Raji (cell line): ENCODE measurements around the gene APOD.

Experiments used
- POLR2A ChIP-seq: IDR thresholded peaks from 2 replicates; pipeline ENCODE4 v1.6.1; 2011; ENCODE audit warnings: low read depth, low read length, control low read depth; ENCODE audit not compliant: insufficient read depth

APOD gene

GRCh38 chr3:195579281-195579680 is 4.5 kb downstream of the APOD start:
- TF ChIP-seq POLR2A = no peak

DNA sequence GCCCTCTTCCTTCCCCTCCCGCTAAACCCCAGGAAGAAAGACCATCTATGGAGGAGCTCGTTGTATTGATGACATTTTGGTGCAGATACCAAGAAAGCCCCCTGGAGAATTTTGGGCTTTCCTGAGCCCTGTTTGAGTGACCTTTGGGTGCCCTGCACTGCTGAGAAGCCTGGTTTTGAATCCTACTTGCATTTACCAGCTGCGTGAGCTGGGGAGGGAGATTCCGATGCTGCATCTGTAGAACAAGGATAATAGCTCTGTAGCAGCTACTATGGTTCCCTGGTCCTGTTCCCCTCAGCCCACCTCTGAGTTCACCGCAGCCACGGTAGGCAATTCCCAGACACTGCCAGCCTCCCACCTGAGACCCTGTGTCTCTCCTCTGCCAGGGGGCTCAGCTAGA is 5.2 kb downstream of the APOD start:
- TF ChIP-seq POLR2A = no peak

GRCh38 chr3:195577645-195578177 is 6.0 kb downstream of the APOD start:
- no peak for TF ChIP-seq POLR2A

DNA sequence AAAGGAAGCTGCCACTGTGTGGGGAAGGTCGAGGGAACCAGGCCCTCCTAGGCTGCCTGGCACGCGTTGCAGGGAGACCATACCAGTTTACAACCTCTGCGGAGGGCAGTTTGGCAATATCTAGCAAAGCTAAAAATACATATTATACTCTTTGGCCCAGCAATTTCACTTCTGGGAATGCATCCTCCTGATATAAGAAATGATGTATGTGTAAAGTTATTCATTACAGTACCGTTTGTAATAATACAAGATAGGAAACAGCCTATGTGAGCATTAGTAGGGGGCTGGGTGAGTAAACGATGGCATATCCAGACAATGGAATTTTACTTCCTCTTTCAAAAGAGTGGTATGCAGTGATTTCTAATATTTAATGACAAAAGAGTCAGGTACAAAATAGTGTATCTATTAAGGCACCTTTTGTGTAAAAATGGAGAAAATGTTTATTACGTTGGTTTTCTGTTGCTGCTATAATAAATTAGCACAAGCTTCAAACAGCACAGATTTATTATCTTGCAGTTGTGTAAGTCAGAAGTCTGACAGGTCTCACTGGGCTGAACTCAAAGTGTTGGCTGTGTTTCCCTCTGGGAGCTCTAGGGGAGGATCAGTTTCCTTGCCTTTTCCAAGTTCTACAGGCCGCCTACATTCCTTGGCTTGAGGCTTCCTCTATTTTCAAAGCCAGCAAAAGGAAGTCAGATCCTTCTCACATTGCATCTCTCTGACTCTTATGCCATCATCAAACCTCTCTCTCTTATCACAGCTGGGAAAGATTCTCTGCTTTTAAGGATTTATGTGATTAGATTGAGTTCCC is 9.0 kb downstream of the APOD start:
- no peak for TF ChIP-seq POLR2A

DNA sequence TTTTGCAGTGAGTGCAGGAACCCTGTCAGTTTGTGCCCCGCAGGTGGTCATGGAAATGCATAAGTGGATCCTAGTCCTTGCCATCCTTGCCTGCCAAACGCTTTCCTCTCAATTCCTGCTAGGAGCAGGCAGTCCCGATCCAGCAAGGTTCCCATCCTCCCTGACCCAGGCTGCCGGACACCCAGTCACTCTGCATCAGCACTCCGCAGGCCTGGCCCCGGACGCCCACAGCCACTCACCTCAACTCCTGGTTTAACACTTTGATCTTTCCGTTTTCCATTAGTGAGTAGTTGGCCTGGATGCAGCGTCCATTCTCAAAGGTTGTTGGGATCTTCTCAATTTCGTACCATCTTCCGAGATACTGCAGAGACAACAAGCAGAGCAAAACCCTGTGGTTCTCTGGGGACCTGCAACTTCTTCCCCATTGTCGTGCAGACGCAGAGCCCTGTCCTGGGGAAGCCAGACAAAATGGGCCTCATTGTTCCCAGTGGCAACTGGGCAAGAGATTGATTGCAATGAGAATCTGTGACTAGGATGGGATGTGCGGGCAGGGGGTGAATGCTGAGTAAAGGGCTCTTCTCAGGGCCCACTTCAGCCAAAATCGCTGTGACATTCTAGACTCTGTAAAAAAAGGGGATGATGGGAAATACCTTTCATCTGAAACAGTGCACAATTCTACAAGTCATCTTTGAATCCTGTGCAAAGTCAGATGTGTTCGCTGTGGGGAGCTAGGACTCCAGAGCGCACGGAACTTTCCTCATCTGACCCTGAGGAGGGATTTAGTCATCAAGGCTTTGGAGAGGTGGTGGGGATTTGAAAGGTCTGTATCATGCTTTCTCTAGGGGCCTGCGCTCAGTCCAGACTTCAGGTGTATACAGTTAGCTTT is 9.9 kb downstream of the APOD start:
- TF ChIP-seq POLR2A = no peak

GRCh38 chr3:195571361-195571760 is 12.4 kb downstream of the APOD start:
- no peak for TF ChIP-seq POLR2A

DNA sequence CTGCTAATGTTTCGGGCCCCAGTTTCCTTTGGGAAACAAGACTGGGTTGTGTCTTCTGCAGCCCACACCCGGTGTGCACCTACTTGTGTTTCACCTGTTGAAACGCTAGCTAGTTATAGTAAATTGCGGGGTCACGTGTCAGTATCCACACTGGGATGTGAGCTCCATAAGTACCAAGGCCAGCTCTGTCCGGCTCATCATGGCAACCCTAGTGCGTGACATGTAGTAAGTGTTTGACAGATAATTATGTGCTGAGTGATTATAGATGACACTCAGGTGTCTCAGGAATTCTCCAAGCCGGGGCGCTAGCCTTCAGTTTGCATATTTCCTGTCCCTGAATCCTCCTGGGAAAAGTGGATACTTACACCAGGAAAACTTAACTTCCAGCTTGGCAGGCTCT is 12.8 kb downstream of the APOD start:
- TF ChIP-seq POLR2A = no peak

DNA sequence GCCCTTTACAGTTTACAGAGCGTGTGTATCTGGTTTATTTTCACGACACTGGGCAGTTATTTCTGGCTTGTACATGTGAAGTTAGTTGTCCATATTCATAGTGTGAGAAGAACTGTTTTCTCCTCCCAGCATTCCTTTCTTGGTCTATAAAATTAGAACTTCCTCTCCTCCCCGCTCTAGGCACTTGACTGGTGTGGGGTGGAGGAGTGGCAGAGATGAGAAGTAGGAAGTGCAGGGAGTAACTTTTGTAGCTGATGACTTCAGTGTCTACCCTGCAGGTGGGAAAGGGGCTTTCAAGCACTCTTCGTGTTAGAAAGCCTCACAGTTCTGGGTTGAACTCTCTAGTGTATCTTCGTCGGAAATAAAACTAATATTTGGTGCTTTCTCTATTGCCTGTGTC is 13.4 kb downstream of the APOD start:
- TF ChIP-seq POLR2A = no peak

DNA sequence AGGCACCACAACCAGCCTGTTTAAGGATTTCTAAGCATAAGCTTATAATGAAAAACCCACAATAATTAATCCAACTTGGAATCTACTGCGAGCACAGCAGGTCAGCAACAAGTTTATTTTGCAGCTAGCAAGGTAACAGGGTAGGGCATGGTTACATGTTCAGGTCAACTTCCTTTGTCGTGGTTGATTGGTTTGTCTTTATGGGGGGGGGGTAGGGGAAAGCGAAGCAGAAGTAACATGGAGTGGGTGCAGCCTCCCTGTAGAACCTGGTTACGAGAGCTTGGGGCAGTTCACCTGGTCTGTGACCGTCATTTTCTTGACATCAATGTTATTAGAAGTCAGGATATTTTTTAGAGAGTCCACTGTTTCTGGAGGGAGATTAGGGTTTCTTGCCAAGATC is 15.1 kb downstream of the APOD start:
- TF ChIP-seq POLR2A = no peak

GRCh38 chr3:195566797-195567196 is 16.9 kb downstream of the APOD start:
- no peak for TF ChIP-seq POLR2A

DNA sequence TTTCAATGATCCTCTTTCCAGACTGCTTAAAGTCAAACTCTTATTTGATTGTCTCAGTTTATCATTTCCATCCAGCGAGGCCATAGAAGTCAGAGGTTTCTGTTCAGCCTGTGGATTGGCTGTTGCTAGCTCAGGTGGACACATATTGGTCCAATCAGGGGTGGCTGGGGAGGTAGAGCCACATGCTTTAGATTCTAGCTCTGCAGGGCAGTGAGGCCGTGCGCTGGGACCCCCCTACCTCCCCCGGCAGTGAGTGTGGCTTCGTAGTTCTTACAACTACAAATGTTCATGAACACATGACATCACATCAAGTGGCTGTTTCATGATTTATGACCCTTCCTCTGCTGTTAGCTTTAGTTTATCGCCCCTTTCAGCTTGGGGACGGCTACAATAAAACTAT is 18.0 kb downstream of the APOD start:
- TF ChIP-seq POLR2A = no peak

DNA sequence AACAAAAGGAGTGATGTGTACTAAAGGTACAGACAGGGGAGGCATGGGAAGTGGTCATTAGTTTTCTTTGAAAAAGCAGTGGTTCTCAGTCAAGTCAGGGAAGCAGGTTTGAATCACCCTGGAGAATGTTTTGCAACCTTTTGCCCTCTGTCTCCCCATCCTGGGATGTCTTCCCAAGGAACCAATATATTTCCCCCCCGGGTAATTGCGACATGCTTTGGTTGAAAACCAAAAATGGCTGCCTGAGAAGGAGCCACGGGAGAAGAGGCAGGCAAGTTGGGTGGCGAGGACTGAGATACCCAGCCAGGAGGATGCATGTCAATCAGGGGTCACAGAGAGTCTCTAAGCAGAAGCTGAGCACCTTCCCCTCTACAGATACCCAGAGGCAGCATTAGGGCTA is 20.4 kb downstream of the APOD start:
- TF ChIP-seq POLR2A = no peak

GRCh38 chr3:195559723-195560409 is 23.9 kb downstream of the APOD start:
- TF ChIP-seq POLR2A = no peak

DNA sequence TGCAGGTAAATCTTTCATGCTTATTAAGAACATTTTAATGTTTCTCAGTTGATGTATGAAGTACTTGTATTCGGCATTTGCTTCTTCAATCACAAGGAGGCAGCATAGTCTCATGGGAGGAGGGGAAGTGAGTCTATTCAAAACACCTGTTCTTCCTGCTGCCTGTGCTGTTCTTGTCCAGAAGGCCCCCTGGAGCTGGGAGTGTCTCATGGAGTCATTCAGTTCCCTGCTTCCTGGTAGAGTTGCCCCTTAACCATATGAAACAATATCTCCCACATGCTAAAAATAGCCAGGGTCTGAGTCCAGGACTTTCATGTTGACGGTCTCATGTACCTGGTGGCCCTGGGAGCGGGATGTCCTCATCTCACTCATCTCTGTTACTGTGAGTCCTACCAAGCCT is 25.1 kb downstream of the APOD start:
- no peak for TF ChIP-seq POLR2A

- no peak for TF ChIP-seq POLR2A
Measured at GRCh38 chr3:195557322-195557721, 26.4 kb downstream of the APOD start.

DNA sequence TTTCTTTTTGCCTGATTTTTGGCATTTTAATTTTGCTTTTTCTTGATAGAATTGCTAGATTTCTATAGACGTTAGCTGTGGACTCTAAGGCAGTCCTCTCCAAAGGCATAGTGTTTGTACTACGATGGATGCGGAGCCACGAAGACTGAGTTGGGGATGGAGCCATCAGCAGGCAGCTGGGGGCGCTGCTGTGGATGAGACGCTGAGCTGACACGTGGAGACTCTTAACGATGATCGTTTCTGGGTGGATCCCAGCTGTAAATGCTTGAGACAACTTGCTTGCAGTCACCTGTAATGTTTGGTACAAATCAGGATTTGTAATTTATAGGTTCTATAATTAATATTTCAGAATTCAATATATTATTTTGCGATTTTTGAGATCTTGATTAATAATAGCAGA is 27.4 kb downstream of the APOD start:
- no peak for TF ChIP-seq POLR2A

DNA sequence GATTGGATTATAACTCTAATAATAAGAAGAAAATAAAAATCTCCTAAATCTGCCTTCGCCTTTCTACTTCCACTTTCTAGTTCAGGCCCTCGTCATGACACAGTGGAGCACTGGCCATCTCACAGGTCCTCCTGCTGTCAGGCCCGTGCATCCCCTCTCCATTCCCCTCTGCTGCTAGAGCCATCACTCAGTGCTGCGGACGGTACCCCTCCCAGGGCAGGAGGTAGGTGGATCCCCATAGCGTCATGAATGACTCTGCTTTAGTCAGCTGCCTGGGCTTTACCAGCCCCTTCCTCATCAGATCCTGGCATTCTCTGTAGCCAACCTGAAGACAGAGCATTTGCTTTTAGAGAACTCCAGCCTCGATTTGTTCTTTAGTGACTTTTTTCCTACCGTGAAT is 28.6 kb downstream of the APOD start:
- TF ChIP-seq POLR2A = no peak
